ENCODE data around the gene HOXD4.

DNA sequence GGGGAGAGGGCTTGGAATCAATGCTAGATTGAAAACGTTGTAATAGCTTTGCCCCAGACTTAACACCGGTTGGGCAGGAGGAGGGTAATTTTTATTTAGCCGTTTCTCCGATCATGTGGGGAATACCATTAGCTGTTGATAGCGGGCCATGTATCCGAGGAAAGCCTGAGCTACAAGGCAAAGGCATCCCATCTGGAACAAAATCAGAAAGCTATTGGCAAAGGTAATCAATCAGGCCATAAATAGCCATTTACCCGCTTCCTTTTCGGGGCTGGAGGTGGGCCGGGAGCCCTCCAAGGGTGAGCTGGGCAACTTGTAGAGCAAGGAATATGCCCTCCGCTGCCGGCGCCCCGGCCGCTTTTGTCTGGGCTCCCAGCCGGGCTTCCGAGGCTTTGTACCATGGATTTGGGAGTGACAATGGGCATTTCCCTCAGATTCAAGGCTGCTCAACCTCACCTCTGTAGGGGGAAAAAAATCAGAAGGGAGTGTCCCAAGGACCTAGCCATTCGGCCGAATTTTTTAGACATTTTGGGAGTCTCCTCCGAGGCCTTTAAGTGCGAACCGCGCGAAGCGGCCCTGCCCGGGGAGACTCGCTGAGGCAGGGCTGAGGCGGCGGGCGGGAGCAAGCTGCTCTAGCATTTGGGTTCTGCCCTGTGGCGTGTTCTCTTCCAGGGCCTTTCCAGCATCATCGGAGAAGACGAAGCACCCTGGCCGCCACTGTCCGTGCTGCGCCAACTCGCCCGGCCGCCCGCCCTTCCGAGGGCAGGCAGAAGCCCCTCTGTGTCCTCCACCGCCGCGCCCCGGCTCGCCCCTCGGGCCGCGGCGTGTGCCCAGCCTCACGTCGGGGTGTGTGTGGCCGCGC is 29.9 kb upstream of the HOXD4 start:
- TF ChIP-seq SPI1 (IDR thresholded peaks at IDR 0.05; ENCODE audit: borderline replicate concordance, insufficient read depth, low read depth, low read length) (no peak), EZH2 (IDR thresholded peaks at IDR 0.05; ENCODE audit: borderline replicate concordance, control insufficient read depth, low read depth, low read length) (no peak)
